H1 (cell line): ENCODE data around the gene TMEM232. TPM values are rescaled to one million over a fixed set of nuclear protein-coding genes. Genes with fewer than 3 reads are reported as not detected.

Experiments used
- CTCF ChIA-PET: fragments of 300-600 bp; sonication (Branson Sonifier 250); formaldehyde crosslinking; loops from one replicate; lab custom pipeline; 2021; ENCODE audit not compliant: partially characterized antibody; lab: Charles Lee
- POLR2A ChIA-PET: fragments of 300-600 bp; sonication (Branson Sonifier 250); formaldehyde crosslinking; loops from one replicate; lab custom pipeline; 2021; ENCODE audit warnings: inconsistent platforms; ENCODE audit not compliant: partially characterized antibody; lab: Charles Lee
- DNase-seq, 2 experiments: peaks; one replicate each; pipeline versions ENCODE4 v3.0.0 to v3.0.0-alpha.2; 2010 to 2022; ENCODE audit warnings: low spot score in 2 of 2, low read depth in 1 of 2, mixed read lengths in 1 of 2
- FAIRE-seq: peaks from 2 replicates; lab custom pipeline; 2011; peaks lifted over from hg19 to GRCh38; lab: Jason Lieb, UNC
- H2AFZ ChIP-seq: 2 replicates; pipeline ENCODE4 v1.8.1; 2012; ENCODE audit warnings: low read length, inconsistent platforms
- H2AK5ac ChIP-seq: 2 replicates; pipeline ENCODE4 v1.6.1; 2013; ENCODE audit warnings: low read depth, low read length
- H2BK120ac ChIP-seq: replicated peaks from 2 replicates; pipeline ENCODE3; 2013; ENCODE audit warnings: low read depth, low read length, inconsistent platforms
- H2BK12ac ChIP-seq: 2 replicates; pipeline ENCODE4 v1.6.1; 2013; ENCODE audit warnings: low read depth, low read length
- H2BK15ac ChIP-seq: 2 replicates; pipeline ENCODE4 v1.6.1; 2013; ENCODE audit warnings: low read length
- H2BK20ac ChIP-seq: 2 replicates; pipeline ENCODE4 v1.6.1; 2013; ENCODE audit warnings: low read length
- H2BK5ac ChIP-seq: 2 replicates; pipeline ENCODE4 v1.6.1; 2013; ENCODE audit warnings: low read depth, low read length
- H3K14ac ChIP-seq: 2 replicates; pipeline ENCODE4 v1.6.1; 2013; ENCODE audit warnings: inconsistent platforms; ENCODE audit not compliant: insufficient read length
- H3K18ac ChIP-seq: 2 replicates; pipeline ENCODE4 v1.6.1; 2013; ENCODE audit warnings: low read length; ENCODE audit errors: extremely low read depth
- H3K23ac ChIP-seq: 2 replicates; pipeline ENCODE4 v1.6.1; 2013; ENCODE audit warnings: inconsistent platforms; ENCODE audit not compliant: insufficient read length
- H3K23me2 ChIP-seq: 2 replicates; pipeline ENCODE4 v1.6.1; 2013; ENCODE audit warnings: low read depth, low read length
- H3K27ac ChIP-seq: 2 replicates; pipeline ENCODE4 v1.6.1; 2011; ENCODE audit warnings: low read depth, low read length, inconsistent platforms
- H3K27me3 ChIP-seq, 4 experiments: replicated peaks in 1 of 4; 1 replicate in 1 of 4; 2 replicates in 3 of 4; pipeline versions ENCODE4 v1.6.1 to v1.8.1; 2011 to 2013; ENCODE audit warnings: low read length in 3 of 4, mild to moderate bottlenecking in 3 of 4, inconsistent platforms in 2 of 4, mixed read lengths in 2 of 4, moderate library complexity in 1 of 4; ENCODE audit not compliant: control insufficient read depth in 3 of 4, insufficient read depth in 3 of 4; ENCODE audit errors: extremely low read depth in 1 of 4
- H3K36me3 ChIP-seq, 4 experiments: 2 replicates each; pipeline versions ENCODE4 v1.6.1 to v1.8.1; 2011 to 2013; ENCODE audit warnings: mild to moderate bottlenecking in 4 of 4, low read length in 3 of 4, moderate library complexity in 2 of 4, control low read depth in 1 of 4, inconsistent platforms in 1 of 4; ENCODE audit not compliant: insufficient read depth in 4 of 4, control insufficient read depth in 2 of 4
- H3K4ac ChIP-seq: replicated peaks from 2 replicates; pipeline ENCODE3; 2013; ENCODE audit warnings: low read length, low read depth, mixed read lengths, inconsistent platforms; ENCODE audit not compliant: insufficient read length
- H3K4me1 ChIP-seq, 4 experiments: replicated peaks in 1 of 4; 1 replicate in 1 of 4; 2 replicates in 3 of 4; pipeline versions ENCODE4 v1.6.1 to v1.8.1; 2011 to 2013; ENCODE audit warnings: low read length in 3 of 4, inconsistent platforms in 2 of 4, mixed read lengths in 1 of 4; ENCODE audit not compliant: insufficient read depth in 4 of 4, control insufficient read depth in 3 of 4
- H3K4me2 ChIP-seq, 2 experiments: 2 replicates each; pipeline versions ENCODE4 v1.6.1 to v1.8.1; 2011 to 2013; ENCODE audit warnings: low read depth in 2 of 2, low read length in 2 of 2, control low read depth in 1 of 2, inconsistent platforms in 1 of 2, mild to moderate bottlenecking in 1 of 2; ENCODE audit not compliant: insufficient read depth in 1 of 2
- H3K4me3 ChIP-seq, 4 experiments: fragments of 200-600, 300-600 bp in 1 of 4; sonication (generic), shearing (Covaris generic), sonication (Bioruptor Twin) in 1 of 4; 2 replicates each; pipeline versions ENCODE4 v1.5.1 to v1.8.1; 2011 to 2016; ENCODE audit warnings: low read length in 4 of 4, low read depth in 3 of 4, control low read depth in 2 of 4, inconsistent platforms in 2 of 4, mild to moderate bottlenecking in 2 of 4, mixed read lengths in 1 of 4, moderate library complexity in 1 of 4; ENCODE audit not compliant: insufficient read depth in 2 of 4; ENCODE audit errors: extremely low read depth in 1 of 4
- H3K56ac ChIP-seq: replicated peaks from 2 replicates; pipeline ENCODE3; 2013; ENCODE audit warnings: low read depth, mild to moderate bottlenecking, mixed read lengths, low read length, inconsistent platforms; ENCODE audit not compliant: insufficient read length
- H3K79me1 ChIP-seq: 2 replicates; pipeline ENCODE4 v1.6.1; 2013; ENCODE audit warnings: low read depth, low read length, control low read depth
- H3K79me2 ChIP-seq, 2 experiments: 2 replicates each; pipeline versions ENCODE4 v1.6.1 to v1.8.1; 2012 to 2013; ENCODE audit warnings: low read length in 2 of 2, mild to moderate bottlenecking in 2 of 2, inconsistent platforms in 1 of 2; ENCODE audit not compliant: insufficient read depth in 2 of 2, control insufficient read depth in 1 of 2
- H3K9ac ChIP-seq, 4 experiments: replicated peaks in 1 of 4; 1 replicate in 1 of 4; 2 replicates in 3 of 4; pipeline versions ENCODE4 v1.6.1 to v1.8.1; 2011 to 2013; ENCODE audit warnings: low read depth in 3 of 4, low read length in 3 of 4, control low read depth in 2 of 4, mild to moderate bottlenecking in 2 of 4, moderate library complexity in 2 of 4, inconsistent platforms in 1 of 4; ENCODE audit errors: extremely low read depth in 1 of 4
- H3K9me3 ChIP-seq, 2 experiments: 2 replicates each; pipeline versions ENCODE4 v1.6.1 to v1.8.1; 2012 to 2013; ENCODE audit warnings: mild to moderate bottlenecking in 2 of 2, moderate library complexity in 2 of 2, control low read depth in 1 of 2, inconsistent platforms in 1 of 2, low read depth in 1 of 2, low read length in 1 of 2, mixed read lengths in 1 of 2; ENCODE audit not compliant: insufficient read depth in 2 of 2
- H4K20me1 ChIP-seq, 2 experiments: replicated peaks in 1 of 2; 2 replicates each; pipeline versions ENCODE3 to v1.8.1; 2011 to 2013; ENCODE audit warnings: inconsistent platforms in 2 of 2, low read length in 2 of 2, mild to moderate bottlenecking in 1 of 2; ENCODE audit not compliant: insufficient read depth in 2 of 2, control insufficient read depth in 1 of 2
- H4K5ac ChIP-seq: 2 replicates; pipeline ENCODE4 v1.6.1; 2013; ENCODE audit warnings: low read length, low read depth, mixed read lengths, inconsistent platforms; ENCODE audit not compliant: insufficient read length
- H4K8ac ChIP-seq: 2 replicates; pipeline ENCODE4 v1.8.0; 2013; ENCODE audit warnings: mild to moderate bottlenecking, moderate library complexity, low read length, inconsistent platforms; ENCODE audit not compliant: insufficient read depth; ENCODE audit errors: extremely low read depth
- H4K91ac ChIP-seq: replicated peaks from 2 replicates; pipeline ENCODE3; 2013; ENCODE audit warnings: low read length, mixed read lengths, inconsistent platforms; ENCODE audit not compliant: insufficient read length
- ATF3 ChIP-seq: IDR thresholded peaks from 2 replicates; pipeline ENCODE4 v1.6.1; 2011; ENCODE audit warnings: low read depth, mild to moderate bottlenecking, low read length; ENCODE audit not compliant: insufficient read depth
- BCL11A ChIP-seq, 2 experiments: IDR thresholded peaks; one replicate each; pipeline ENCODE4 v1.6.1; 2011; ENCODE audit warnings: low read depth in 2 of 2, low read length in 2 of 2, mild to moderate bottlenecking in 2 of 2
- CBX5 ChIP-seq: fragments of 300-800, 300-1000 bp; sonication (generic); IDR thresholded peaks from 2 replicates; pipeline ENCODE4 v1.7.1; 2016; ENCODE audit warnings: antibody characterized with exemption, low read length, low read depth
- EGR1 ChIP-seq: IDR thresholded peaks from 2 replicates; pipeline ENCODE4 v1.6.1; 2011; ENCODE audit warnings: low read depth, low read length, borderline replicate concordance
- FOSL1 ChIP-seq: IDR thresholded peaks from 2 replicates; pipeline ENCODE4 v1.6.1; 2011; ENCODE audit warnings: mild to moderate bottlenecking, low read depth, low read length, moderate library complexity; ENCODE audit not compliant: insufficient read depth
- GTF2F1 ChIP-seq: IDR thresholded peaks from 2 replicates; pipeline ENCODE4 v1.6.1; 2012; ENCODE audit warnings: low read depth, low read length, improper control_type of control experiment, borderline replicate concordance
- KDM4A ChIP-seq: IDR thresholded peaks from one replicate; pipeline ENCODE4 v1.7.1; 2012; ENCODE audit warnings: low read depth, mild to moderate bottlenecking, moderate library complexity, low read length, inconsistent platforms; ENCODE audit not compliant: severe bottlenecking
- KDM5A ChIP-seq: fragments of 200-600 bp; IDR thresholded peaks from 2 replicates; pipeline ENCODE4 v1.7.1; 2012; ENCODE audit warnings: mild to moderate bottlenecking, low read length, inconsistent platforms, mixed read lengths
- MAFK ChIP-seq: IDR thresholded peaks from 2 replicates; pipeline ENCODE4 v1.6.1; 2012; ENCODE audit warnings: low read depth, mild to moderate bottlenecking, improper control_type of control experiment, low read length
- POU5F1 ChIP-seq: IDR thresholded peaks from 2 replicates; pipeline ENCODE4 v1.6.1; 2011; ENCODE audit warnings: low read depth, mild to moderate bottlenecking, low read length, moderate library complexity
- SIN3A ChIP-seq, 2 experiments: IDR thresholded peaks in 1 of 2; conservative IDR thresholded peaks in 1 of 2; 2 replicates each; pipeline ENCODE4 v1.6.1; 2011 to 2012; ENCODE audit warnings: low read length in 2 of 2, improper control_type of control experiment in 1 of 2, low read depth in 1 of 2, mild to moderate bottlenecking in 1 of 2
- SIX5 ChIP-seq: IDR thresholded peaks from 2 replicates; pipeline ENCODE4 v1.6.1; 2011; ENCODE audit warnings: mild to moderate bottlenecking, low read depth, low read length
- TAF7 ChIP-seq: optimal IDR thresholded peaks from 2 replicates; pipeline ENCODE3; 2011; ENCODE audit warnings: low read depth, mild to moderate bottlenecking, inconsistent platforms, low read length, moderate library complexity, borderline replicate concordance
- WGBS, 2 experiments: shearing (Covaris generic) in 1 of 2; methylation state at CpG; one replicate each; pipeline versions ENCODE4 v1.1.6 to v1.1.7; 2013 to 2015; ENCODE audit warnings: low lambda C conversion rate in 2 of 2, mixed read lengths in 2 of 2, inconsistent platforms in 1 of 2, low coverage in 1 of 2, missing lambda C conversion rate in 1 of 2; ENCODE audit not compliant: insufficient replicate concordance in 2 of 2, insufficient coverage in 1 of 2, insufficient read length in 1 of 2; ENCODE audit errors: extremely low coverage in 1 of 2, missing lambda C conversion rate in 1 of 2; 5-methylcytosine and 5-hydroxymethylcytosine counted together
- polyA plus RNA-seq, 7 experiments: library from polyadenylated mRNA; depleted of rRNA in 3 of 7; stranded (reverse) in 5 of 7; unstranded in 2 of 7; fragments of >200 nt in 5 of 7; fragments of 200-250 nt in 2 of 7; gene quantifications; 1 replicate in 5 of 7; 2 replicates in 1 of 7; 4 replicates in 1 of 7; pipeline versions ENCODE4 v1.2.1 to v1.2.3, GENCODE V29; 2011 to 2013; ENCODE audit warnings: missing spikeins in 2 of 7, mixed read lengths in 2 of 7
- total RNA-seq: library from RNA; stranded (reverse); fragmentation: NEBNext Ultra II Directional; extraction: Animal tissue kit (Norgen Biotek cat#: 25700); gene quantifications from 2 replicates; pipeline ENCODE4 v1.2.1, GENCODE V29; 2021

Gene TMEM232
- total and polyA plus RNA-seq, 2 of the 8 experiments (the other 6 are each of a cell fraction or from before 2014, with no cell fraction given), result 0.38 to 1.3 TPM

GRCh38 chr5:110398951-110399350 lies 327.5 kb downstream of the TMEM232 start:
- no peak overlapping the region for H2BK20ac ChIP-seq
- no peak for DNase-seq
- ChIA-PET CTCF (interaction anchor here (1.4 kb wide), 1 partner anchor 27 kb away, joined by 3 read pairs; no protein-coding TSS in a partner anchor), POLR2A (interaction anchor here (1.4 kb wide), 1 partner anchor 11 kb away, joined by 3 read pairs; no protein-coding TSS in a partner anchor)
- no peak overlapping the region for H4K91ac ChIP-seq
- no peak overlapping the region for H4K8ac ChIP-seq
- no peak overlapping the region for H4K5ac ChIP-seq
- FAIRE-seq, result no peak
- H3K23me2 ChIP-seq, result no peaks in the 10 kb centered on the region
- H3K4me3 ChIP-seq, result no peak overlapping the region
- no peak overlapping the region for H2AFZ ChIP-seq
- H3K4ac ChIP-seq, result no peak overlapping the region
- no peak overlapping the region for H3K14ac ChIP-seq
- no peak overlapping the region for H2BK5ac ChIP-seq
- H3K79me1 ChIP-seq, result no peaks in the 10 kb centered on the region
- no peaks in the 10 kb centered on the region for H3K4me1 ChIP-seq
- H3K4me2 ChIP-seq, result no peak overlapping the region
- no peaks in the 10 kb centered on the region for H3K27me3 ChIP-seq
- H2BK12ac ChIP-seq, result no peak overlapping the region
- H3K9me3 ChIP-seq, result no peaks in the 10 kb centered on the region
- 84% methylated on average over 2 of the region's 2 CpGs; no CpG with 5 or more reads in 1 of the 2 experiments for WGBS, 2 experiments
- no peak overlapping the region for H3K56ac ChIP-seq
- no peak overlapping the region for H3K18ac ChIP-seq
- H3K9ac ChIP-seq, result no peak overlapping the region
- no peak overlapping the region for H3K27ac ChIP-seq
- H2BK15ac ChIP-seq, result no peak overlapping the region
- H3K23ac ChIP-seq, result no peak overlapping the region
- H3K79me2 ChIP-seq, result no peaks in the 10 kb centered on the region
- H3K36me3 ChIP-seq, result no peaks in the 10 kb centered on the region
- no peaks in the 10 kb centered on the region for H4K20me1 ChIP-seq
- TF ChIP-seq TAF7 (no peak), CBX5 (no peak), POU5F1 (no peak), KDM4A (no peak), EGR1 (no peak), FOSL1 (no peak), ATF3 (no peak), SIX5 (no peak), KDM5A (no peak), SIN3A (conservative IDR thresholded peaks at IDR 0.05 in 1 of 2, IDR thresholded peaks at IDR 0.05 in 1 of 2; ENCODE audit: low read depth in 1 of 2, low read length in 2 of 2) (no peak), MAFK (no peak), GTF2F1 (no peak), BCL11A (IDR thresholded peaks at IDR 0.05; ENCODE audit: low read depth in 2 of 2, low read length in 2 of 2) (no peak)
- H2BK120ac ChIP-seq, result no peak overlapping the region
- H2AK5ac ChIP-seq, result no peak overlapping the region
